ENCODE data around the gene SYCE1L.

GRCh38 chr16:77213542-77214106, 14.4 kb downstream of the SYCE1L start:
- TF ChIP-seq, protein P1, sequence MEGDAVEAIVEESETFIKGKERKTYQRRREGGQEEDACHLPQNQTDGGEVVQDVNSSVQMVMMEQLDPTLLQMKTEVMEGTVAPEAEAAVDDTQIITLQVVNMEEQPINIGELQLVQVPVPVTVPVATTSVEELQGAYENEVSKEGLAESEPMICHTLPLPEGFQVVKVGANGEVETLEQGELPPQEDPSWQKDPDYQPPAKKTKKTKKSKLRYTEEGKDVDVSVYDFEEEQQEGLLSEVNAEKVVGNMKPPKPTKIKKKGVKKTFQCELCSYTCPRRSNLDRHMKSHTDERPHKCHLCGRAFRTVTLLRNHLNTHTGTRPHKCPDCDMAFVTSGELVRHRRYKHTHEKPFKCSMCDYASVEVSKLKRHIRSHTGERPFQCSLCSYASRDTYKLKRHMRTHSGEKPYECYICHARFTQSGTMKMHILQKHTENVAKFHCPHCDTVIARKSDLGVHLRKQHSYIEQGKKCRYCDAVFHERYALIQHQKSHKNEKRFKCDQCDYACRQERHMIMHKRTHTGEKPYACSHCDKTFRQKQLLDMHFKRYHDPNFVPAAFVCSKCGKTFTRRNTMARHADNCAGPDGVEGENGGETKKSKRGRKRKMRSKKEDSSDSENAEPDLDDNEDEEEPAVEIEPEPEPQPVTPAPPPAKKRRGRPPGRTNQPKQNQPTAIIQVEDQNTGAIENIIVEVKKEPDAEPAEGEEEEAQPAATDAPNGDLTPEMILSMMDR (conservative IDR thresholded peaks at IDR 0.05; ENCODE audit: low read length), result no peak
- no peak for TF ChIP-seq EZH2phosphoT487 (IDR thresholded peaks at IDR 0.05; ENCODE audit: borderline replicate concordance, low read depth, low read length)
